HG02981 (cell line): ENCODE results near the gene EPHA6.
A peak's percentile ranks its signal among the peaks of the same experiment; 100 is the strongest.

Experiments
- ATAC-seq: cut with Tn5 transposase; IDR thresholded peaks from one replicate; pipeline ENCODE4 v1.9.1; 2021; ENCODE audit warnings: mild to moderate bottlenecking, moderate library complexity; ENCODE audit not compliant: unreplicated experiment

EPHA6 gene

GRCh38 chr3:96813820-96814650, at the start of gene EPHA6:
Gene EPHA6, plus strand, starts transcription at chr3:96814594.
- peak; percentile 18 for ATAC-seq

DNA sequence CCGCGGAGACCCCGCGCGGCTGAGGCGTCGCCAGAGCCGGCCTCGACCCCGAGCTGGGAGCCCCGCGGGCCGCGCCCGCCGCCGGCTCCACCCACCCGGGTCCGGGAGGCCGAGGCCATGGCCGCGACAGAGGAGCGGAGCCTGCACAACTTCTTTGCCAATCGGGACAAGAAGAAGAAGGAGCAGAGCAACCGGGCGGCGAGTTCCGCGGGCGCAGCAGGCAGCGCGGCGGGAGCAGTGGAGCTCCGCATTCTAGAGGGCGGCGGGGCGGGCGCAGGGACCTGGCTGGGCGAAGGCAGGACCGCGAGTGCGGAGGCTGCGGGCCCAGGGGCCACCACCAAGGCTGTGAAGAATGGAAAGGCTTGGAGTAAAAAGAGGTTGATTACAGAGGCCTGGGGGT, 37.6 kb upstream of the EPHA6 start:
- no peak for ATAC-seq

GRCh38 chr3:96779810-96780209, 34.6 kb upstream of the EPHA6 start:
- ATAC-seq, result no peak

DNA sequence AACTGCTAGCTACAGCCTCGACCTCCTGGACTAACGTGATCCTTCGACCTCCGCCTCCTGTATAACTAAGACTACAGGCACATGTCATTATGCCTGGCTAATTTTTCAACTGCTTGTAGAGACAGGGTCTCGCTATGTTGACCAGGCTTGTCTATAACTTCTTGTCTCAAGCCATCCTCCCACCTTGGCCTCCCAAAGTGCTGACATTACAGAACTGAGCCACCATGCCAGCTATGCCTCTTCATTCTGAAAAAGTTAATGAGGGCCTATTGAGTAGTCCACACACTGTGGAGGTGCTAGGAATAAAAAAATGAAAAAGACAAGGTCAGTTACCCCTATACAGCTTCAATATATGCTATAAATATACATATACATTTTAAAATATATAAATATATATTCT, 18.3 kb upstream of the EPHA6 start:
- no peak for ATAC-seq

GRCh38 chr3:96803870-96804269, 10.5 kb upstream of the EPHA6 start:
- no peak for ATAC-seq

DNA sequence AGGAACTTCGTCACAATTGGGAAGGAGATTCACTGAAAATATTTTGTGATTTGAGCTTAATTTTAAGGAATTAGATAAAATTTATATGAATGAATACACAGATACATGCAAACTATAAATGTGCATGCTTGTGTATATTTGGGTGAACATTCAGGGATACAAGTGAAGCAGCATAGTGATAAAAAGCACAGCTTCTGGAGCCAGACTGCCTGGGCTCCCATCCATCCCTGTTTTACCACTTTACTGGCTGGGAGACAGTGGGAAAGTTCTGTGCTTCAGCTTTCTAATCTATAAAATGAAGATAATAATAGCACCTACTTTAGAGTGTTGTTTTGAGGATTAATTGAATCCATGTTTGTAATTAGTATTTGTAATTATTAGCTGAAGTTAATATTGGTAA, 8.1 kb upstream of the EPHA6 start:
- no peak for ATAC-seq

GRCh38 chr3:96813134-96813819, 1.1 kb upstream of the EPHA6 start:
- peak; percentile 98 for ATAC-seq

GRCh38 chr3:96814651-96815567, 515 bp downstream of the EPHA6 start:
- no peak for ATAC-seq

DNA sequence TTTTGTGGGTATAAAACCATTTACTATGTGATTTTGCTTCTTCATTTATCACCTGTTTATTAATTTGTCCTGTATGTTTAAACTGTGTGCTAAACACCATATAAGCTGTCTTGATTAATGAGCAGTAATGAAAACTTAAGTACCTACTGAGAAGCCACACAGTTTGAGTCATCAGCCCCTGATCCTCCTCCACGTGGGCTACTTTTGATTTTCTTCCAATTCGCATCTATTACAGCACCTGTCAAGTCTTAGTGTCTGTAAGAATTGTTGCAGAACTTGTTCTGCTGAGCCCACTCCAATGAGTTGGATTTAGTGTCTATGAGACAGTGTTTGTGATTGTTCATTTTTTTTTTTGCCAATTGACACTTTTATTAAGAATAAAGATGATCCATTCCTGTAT, 16.8 kb downstream of the EPHA6 start:
- no peak for ATAC-seq

DNA sequence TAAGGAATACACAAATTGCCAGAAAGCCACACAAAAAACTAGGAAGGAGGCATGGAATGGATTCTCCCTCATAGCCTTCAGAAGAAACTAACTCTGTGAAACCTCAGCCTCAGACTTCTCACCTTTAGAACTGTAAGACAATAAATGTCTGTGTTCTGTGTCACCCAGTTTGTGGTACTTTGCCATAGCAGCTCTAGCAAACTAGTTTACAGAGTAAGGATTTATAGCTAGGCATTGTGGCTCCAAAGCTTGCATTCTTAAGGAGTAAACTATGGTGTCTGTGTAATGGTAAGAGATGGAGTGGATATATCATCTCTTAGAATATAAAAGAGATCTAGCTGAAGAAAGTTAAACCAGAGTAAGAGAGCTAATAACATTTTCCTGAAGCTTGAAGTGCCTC, 18.9 kb downstream of the EPHA6 start:
- no peak for ATAC-seq

DNA sequence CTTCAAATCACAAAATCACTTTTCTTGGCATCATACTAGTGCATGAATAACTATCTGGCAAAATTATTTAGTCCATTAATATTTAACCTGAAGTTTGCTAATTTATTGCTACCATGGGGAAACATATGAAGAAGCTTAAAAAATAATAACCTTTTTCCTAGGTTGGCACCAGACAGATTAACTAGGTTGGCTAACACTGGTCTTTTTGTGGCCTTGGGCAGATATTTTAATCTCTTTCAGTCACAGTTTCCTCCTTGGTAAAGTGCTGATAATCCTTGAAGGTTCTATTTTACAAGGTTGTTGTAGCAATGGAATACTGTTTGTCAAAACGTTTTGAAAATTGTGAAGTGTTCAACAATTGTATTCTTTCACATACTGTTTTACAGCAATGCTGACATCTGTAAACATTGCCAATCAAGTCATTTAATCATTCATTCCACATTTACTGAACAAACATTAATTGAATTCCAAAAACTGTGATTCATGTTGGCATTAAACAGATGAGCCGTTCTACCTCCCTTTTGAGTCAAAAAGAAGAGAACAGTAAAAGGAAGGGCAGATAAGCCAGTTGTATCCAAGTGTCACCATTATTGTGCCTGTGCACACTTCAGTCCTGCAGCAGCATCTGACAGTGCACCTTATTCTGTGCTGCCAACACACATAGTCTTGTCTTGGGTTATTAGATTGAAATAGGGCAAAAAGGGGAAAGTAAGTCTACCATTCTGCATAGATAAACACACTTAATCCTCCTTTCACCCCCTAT, 21.9 kb downstream of the EPHA6 start:
- ATAC-seq, result no peak

- no peak for ATAC-seq
Measured at GRCh38 chr3:96843505-96844203, 29.3 kb downstream of the EPHA6 start.

DNA sequence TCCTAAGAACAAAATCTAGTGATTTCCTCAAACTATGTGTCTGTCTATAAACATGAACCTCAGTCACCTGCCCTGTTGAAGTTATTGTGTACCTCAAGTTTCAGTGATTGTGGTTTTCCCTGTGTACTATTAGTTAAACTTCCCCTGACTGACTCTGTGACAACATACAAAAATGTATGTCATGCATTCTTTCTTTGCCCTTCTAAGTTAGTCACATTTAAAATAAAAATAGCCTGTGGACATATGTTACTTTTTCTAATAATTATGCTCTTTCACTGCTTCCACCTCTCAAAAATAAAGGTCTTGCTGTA, 29.8 kb downstream of the EPHA6 start:
- no peak for ATAC-seq

DNA sequence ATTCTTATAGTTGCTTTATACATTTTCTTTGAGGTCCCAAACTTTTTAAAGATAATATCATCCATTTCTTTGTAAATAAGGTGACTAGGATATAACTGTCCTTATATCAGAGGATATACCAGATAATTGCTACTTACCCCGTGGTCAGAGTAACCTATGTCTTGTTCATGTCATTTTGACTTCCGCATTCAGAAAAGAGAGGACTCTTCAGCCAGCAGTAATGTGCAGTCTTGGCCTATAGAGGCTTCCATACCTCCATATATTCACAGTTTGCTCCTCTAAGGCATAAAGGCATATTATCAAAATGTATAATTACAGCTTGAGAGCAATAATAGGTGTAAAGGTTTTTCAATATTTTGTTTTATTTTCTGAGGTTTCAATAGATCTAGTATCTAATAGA, 38.5 kb downstream of the EPHA6 start:
- no peak for ATAC-seq

GRCh38 chr3:96860882-96861281, 46.5 kb downstream of the EPHA6 start:
- no peak for ATAC-seq

- ATAC-seq, result no peak
Measured at GRCh38 chr3:96863129-96863740, 48.8 kb downstream of the EPHA6 start.

DNA sequence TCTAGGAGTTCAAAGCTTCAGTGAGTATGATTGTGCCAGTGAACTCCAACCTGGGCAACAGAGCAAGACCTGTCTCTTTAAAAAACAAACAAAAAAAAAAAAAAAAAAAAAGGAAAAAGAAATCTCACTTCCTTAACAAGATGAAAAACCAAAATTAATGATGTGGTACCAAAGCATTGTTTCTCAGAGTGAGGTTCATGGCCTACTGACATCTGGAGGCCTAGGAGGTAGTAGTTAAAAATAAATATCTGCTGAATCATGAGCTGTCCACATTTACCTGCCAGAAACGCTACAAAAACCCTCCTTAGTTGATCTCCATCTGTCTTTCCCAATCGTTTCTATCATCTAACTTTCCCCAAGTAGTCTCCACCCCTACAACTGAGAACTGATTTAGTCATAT, 51.2 kb downstream of the EPHA6 start:
- no peak for ATAC-seq

DNA sequence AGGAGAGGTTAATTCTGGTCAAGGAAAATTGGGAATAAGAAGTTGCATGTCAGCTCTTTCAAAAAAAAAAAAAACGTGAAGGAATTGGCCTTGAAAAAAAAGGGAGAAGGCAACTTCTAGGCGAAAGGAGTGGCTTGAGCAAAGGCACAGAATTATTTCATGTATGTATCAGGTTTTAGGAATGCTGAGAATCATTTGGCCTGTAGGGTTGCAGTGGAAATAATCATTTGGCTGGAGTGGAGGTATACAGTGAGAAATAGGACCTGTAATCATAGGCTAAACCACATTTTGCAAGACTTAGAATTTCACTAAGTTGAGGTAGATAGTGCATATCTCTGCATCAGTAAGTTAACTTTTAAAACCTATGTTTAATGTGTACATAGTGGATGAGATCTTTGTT, 54.9 kb downstream of the EPHA6 start:
- ATAC-seq, result no peak

GRCh38 chr3:96877510-96877909, 63.1 kb downstream of the EPHA6 start:
- ATAC-seq, result no peak

GRCh38 chr3:96900031-96900430, 85.6 kb downstream of the EPHA6 start:
- no peak for ATAC-seq
